Thymus (tissue), 14 donors: Measurements from ENCODE around the gene HPX. TPM values are rescaled to one million over a fixed set of nuclear protein-coding genes. Genes with fewer than 3 reads are reported as not detected.
A peak's percentile ranks its signal among the peaks of the same experiment; 100 is the strongest.

Experiments used
- DNase-seq, 9 donors: peaks; one replicate each; pipeline ENCODE4 v3.0.0-alpha.2; 2013; ENCODE audit warnings: low spot score in 9 of 9, low read depth in 6 of 9, missing footprints in 1 of 9
- H3K27ac ChIP-seq, 2 donors: one replicate each; pipeline ENCODE4 v1.5.1; 2013; ENCODE audit warnings: control low read depth in 1 of 2, low read depth in 1 of 2, low read length in 1 of 2, mild to moderate bottlenecking in 1 of 2, moderate library complexity in 1 of 2
- H3K27me3 ChIP-seq, 2 donors: one replicate each; pipeline ENCODE4 v1.5.1; 2013; ENCODE audit warnings: low read length in 1 of 2; ENCODE audit not compliant: control insufficient read depth in 2 of 2, insufficient read depth in 1 of 2
- H3K36me3 ChIP-seq, 2 donors: one replicate each; pipeline ENCODE4 v1.5.1; 2013; ENCODE audit warnings: low read length in 1 of 2, mild to moderate bottlenecking in 1 of 2, moderate library complexity in 1 of 2; ENCODE audit not compliant: control insufficient read depth in 2 of 2, insufficient read depth in 2 of 2
- H3K4me1 ChIP-seq, 2 donors: one replicate each; pipeline ENCODE4 v1.5.1; 2013; ENCODE audit warnings: low read length in 2 of 2; ENCODE audit not compliant: control insufficient read depth in 2 of 2, insufficient read depth in 2 of 2
- H3K4me3 ChIP-seq, 2 donors: one replicate each; pipeline ENCODE4 v1.5.1; 2013; ENCODE audit warnings: low read length in 2 of 2, control low read depth in 1 of 2, mild to moderate bottlenecking in 1 of 2
- H3K9me3 ChIP-seq, 2 donors: one replicate each; pipeline ENCODE4 v1.5.1; 2013; ENCODE audit warnings: low read length in 1 of 2, mild to moderate bottlenecking in 1 of 2; ENCODE audit not compliant: control insufficient read depth in 2 of 2, insufficient read depth in 1 of 2
- WGBS: extraction: QIAGEN DNeasy Blood & Tissue Kit; methylation state at CpG from one replicate; pipeline ENCODE4 v1.1.7; 2013; 5-methylcytosine and 5-hydroxymethylcytosine counted together
- long read RNA-seq, 10 donors: transcript quantifications; one replicate each; lab custom pipeline, GENCODE V29; 2026
- polyA plus RNA-seq: library from polyadenylated mRNA; stranded (reverse); fragments of 200-250 nt; gene quantifications from one replicate; pipeline ENCODE4 v1.2.3, GENCODE V29; 2013
- total RNA-seq: library from RNA; stranded (reverse); fragments of 120-200 nt; gene quantifications from one replicate; pipeline ENCODE4 v1.2.4, GENCODE V29; 2013
- donor health status: healthy.

HPX gene, protein sequence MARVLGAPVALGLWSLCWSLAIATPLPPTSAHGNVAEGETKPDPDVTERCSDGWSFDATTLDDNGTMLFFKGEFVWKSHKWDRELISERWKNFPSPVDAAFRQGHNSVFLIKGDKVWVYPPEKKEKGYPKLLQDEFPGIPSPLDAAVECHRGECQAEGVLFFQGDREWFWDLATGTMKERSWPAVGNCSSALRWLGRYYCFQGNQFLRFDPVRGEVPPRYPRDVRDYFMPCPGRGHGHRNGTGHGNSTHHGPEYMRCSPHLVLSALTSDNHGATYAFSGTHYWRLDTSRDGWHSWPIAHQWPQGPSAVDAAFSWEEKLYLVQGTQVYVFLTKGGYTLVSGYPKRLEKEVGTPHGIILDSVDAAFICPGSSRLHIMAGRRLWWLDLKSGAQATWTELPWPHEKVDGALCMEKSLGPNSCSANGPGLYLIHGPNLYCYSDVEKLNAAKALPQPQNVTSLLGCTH
- total RNA-seq (0.38 TPM), polyA plus RNA-seq (1.9 TPM)
- long read RNA-seq, donor 1: 0 reads
- long read RNA-seq, donor 2: 0 reads
- long read RNA-seq, donor 3: 0 reads
- long read RNA-seq, donor 4: 0 reads
- long read RNA-seq, donor 5: 0 reads
- long read RNA-seq, donor 6: 0 reads
- long read RNA-seq, donor 7: 0 reads
- long read RNA-seq, donor 8: 0 reads
- long read RNA-seq, donor 9: 0 reads
- long read RNA-seq, donor 10: 0 reads

DNA sequence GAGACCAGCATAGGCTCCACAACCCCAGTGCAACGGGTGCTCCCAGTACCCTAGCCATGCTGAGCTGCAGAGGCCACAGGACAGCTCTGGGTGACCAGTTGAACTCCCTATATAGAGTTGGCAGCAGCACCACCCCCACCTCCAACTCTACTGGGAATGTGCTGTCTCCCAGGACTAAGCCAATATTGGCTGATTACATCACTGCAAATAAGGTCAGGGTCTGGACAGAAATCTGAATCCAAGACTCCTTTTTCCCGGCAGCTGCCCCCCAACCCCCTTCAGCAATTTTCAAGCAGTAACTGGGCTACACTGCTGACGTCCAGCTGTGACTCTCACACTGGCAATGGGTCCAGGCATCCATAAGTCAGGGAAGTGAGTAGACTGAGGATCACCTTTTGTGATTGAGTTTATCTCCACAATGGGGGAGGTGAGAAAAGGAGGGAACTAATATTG is at the start of gene HPX:
HPX (minus strand) TSS at position 82 of the 453 bp plus-strand sequence; CDS start at position 58, 24 bp downstream.
- 97% methylated on average over 3 of the region's 3 CpGs for WGBS
- no peak for DNase-seq
- H3K4me1 ChIP-seq: peaks cover 14 to 31% of the 10 kb centered on the region in 2 donors
- H3K27me3 ChIP-seq: no peaks in the 10 kb centered on the region
- no peak within 1 kb of the TSS for H3K4me3 ChIP-seq
- no peak within 1 kb of the TSS for H3K27ac ChIP-seq
- H3K36me3 ChIP-seq: no peaks in the 10 kb centered on the region
- no peaks in the 10 kb centered on the region for H3K9me3 ChIP-seq

DNA sequence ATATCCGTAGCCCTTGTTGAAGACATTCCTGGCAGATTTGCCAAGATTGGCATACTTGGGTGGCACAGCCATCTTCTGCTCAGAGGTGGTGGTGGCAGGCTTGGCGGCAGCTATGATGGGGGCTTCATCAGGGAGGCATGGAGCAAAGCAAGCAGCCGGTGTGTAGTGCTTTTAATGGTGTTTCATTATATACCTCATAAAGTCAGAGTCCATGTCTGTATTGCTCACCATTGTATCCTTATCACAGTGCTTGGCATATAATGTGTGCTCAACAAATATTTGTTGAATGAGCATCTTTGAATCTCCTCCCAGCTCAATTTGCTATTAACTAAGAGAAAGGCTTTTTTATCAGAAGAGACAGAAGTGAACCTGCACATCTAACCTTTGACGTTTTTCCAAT is 48.5 kb upstream of the HPX start:
- peaks cover 14 to 37% of the 10 kb centered on the region in 2 donors for H3K36me3 ChIP-seq
- no peaks in the 10 kb centered on the region for H3K9me3 ChIP-seq
- 98% methylated on average over 4 of the region's 4 CpGs for WGBS
- no peaks in the 10 kb centered on the region for H3K27me3 ChIP-seq
- DNase-seq: no peak
- H3K4me3 ChIP-seq: no peak overlapping the region
- H3K4me1 ChIP-seq: no peaks in the 10 kb centered on the region
- H3K27ac ChIP-seq: no peak overlapping the region

DNA sequence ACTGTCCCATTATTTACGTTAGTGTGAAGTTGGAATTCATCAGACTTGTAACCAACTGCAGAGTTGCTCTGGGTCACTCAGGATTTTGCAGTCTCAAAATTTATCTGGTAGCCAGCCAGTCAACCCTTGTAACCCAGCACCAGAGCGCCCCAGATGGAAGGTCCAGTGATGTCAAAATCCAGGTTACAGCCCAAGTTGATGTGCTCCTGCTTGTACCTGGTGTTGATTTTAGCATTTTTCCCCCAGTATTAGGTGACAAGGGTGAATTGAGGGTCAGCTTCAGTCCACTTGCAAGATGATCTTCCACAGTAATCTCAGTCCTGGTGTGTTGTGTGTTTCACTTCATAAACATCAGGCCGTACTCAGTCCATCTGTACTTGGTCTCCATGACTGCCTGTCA is 48.0 kb upstream of the HPX start:
- no peak overlapping the region for H3K4me3 ChIP-seq
- no peaks in the 10 kb centered on the region for H3K27me3 ChIP-seq
- no peak for DNase-seq
- no peaks in the 10 kb centered on the region for H3K4me1 ChIP-seq
- H3K9me3 ChIP-seq: no peaks in the 10 kb centered on the region
- WGBS: 98% methylated on average over 3 of the region's 3 CpGs
- peaks cover 14 to 38% of the 10 kb centered on the region in 2 donors for H3K36me3 ChIP-seq
- H3K27ac ChIP-seq: no peak overlapping the region

DNA sequence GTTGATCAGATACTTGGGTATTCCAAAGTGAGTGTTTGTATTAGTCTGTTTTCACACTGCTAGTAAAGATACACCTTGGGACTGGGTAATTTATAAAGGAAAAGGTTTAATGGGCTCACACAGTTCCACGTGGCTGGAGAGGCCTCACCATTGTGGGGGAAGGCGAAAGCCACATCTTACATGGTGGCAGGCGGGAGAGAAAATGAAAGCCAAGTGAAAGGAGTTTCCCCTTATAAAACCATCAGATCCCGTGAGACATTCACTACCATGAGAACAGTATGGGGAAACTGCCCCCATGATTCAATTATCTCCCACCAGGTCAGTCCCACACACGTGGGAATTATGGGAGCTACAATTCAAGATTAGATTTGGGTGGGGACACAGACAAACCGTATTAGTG is 47.6 kb upstream of the HPX start:
- Histone ChIP-seq H3K4me3 (no peak overlapping the region), H3K27ac (no peak overlapping the region), H3K9me3 (no peaks in the 10 kb centered on the region), H3K36me3 (peaks cover 14 to 42% of the 10 kb centered on the region in 2 donors), H3K4me1 (no peaks in the 10 kb centered on the region), H3K27me3 (no peaks in the 10 kb centered on the region)
- 97% methylated on average over 6 of the region's 6 CpGs for WGBS
- no peak for DNase-seq

DNA sequence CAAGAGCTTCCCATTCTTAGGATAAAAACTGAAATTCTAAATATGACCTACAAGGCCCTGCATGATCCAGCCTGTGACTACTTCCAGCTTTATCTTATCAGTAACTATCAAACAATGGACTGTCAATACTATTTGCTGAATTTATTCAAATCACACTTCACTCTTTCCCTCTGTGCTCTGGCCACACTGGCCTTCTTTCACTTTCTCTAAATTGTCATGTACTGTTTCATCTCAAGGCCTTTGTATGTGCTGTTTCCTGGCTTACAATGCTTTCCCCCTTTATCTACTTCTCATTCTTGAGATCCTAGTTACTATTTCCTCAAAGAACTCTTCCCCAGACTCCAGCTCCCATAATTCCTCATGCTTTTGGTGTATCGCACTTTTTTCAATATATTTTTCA is 46.2 kb upstream of the HPX start:
- peaks cover 4 to 8% of the 10 kb centered on the region in 2 donors for H3K4me1 ChIP-seq
- H3K9me3 ChIP-seq: no peaks in the 10 kb centered on the region
- 97% methylated on average over 1 of the region's 1 CpG for WGBS
- no peak overlapping the region for H3K4me3 ChIP-seq
- no peaks in the 10 kb centered on the region for H3K27me3 ChIP-seq
- DNase-seq: no peak
- H3K27ac ChIP-seq: no peak overlapping the region
- peaks cover 16 to 51% of the 10 kb centered on the region in 2 donors for H3K36me3 ChIP-seq

DNA sequence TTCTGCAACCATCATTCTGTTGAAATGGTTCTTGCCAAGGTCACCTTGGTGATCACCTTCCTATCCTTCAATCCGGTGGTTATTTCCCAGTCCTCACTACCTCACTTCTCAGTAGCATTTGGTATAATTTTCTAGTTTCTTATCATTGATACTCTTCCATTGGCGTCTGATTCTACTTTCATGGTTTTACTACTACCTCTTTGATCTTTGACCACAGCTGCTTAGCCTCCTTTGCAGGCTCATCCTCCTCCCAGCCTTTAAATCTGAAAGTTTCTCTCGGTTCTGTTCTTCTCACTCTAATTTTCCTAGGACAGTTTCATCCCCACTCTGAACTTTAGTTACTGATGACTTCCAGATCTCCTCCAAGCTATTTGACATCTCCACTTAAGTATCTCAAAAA is 45.5 kb upstream of the HPX start:
- no peak overlapping the region for H3K27ac ChIP-seq

DNA sequence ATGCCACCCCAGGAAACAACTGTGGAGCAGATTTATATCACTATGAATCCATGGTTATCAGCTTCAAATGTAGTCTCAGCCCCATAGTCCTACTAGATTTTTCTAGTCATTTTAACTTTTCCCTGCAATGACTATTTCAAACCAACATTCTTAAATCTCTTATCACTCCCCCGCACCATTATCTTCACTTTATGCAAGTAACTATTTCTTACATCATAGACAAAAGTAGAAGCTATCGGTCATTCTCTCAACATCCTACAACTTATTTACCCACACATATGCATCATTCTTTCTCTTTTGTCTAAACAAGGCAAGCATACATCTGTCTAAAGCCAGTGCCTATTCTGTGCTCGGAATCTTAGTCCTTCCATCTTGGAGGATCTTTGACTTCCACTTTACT is 44.9 kb upstream of the HPX start:
- DNase-seq: no peak

More for the DNA sequence above, 45.5 kb upstream of the HPX start:
- peaks cover 6 to 10% of the 10 kb centered on the region in 2 donors for H3K4me1 ChIP-seq
- H3K9me3 ChIP-seq: no peaks in the 10 kb centered on the region
- WGBS: 95% methylated on average over 3 of the region's 3 CpGs
- peaks cover 16 to 45% of the 10 kb centered on the region in 2 donors for H3K36me3 ChIP-seq
- H3K27me3 ChIP-seq: no peaks in the 10 kb centered on the region
- H3K4me3 ChIP-seq: no peak overlapping the region
- DNase-seq: no peak

DNA sequence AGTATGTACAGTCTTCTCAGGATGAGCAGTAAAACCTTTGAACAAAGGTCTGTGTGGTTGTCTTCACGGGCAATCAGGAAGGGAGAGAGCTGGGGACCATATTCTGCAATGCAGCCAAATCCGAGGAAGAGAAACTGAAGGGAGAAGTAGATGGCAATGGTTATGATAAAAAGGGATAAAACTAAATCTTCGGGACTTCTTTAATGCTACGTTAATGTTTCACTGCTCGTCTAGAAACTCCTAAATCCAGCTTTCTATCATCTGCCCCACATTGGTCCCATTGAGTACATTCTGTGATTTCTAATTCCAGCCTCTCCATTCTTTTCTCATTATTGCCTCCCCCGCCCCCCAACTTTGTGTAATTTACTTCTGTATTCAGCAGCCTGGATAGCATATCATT is 42.2 kb upstream of the HPX start:
- Histone ChIP-seq H3K27ac (no peak overlapping the region), H3K27me3 (no peaks in the 10 kb centered on the region), H3K36me3 (peaks cover 17 to 54% of the 10 kb centered on the region in 2 donors), H3K4me3 (no peak overlapping the region), H3K9me3 (no peaks in the 10 kb centered on the region), H3K4me1 (peaks cover 17 to 19% of the 10 kb centered on the region in 2 donors)
- WGBS: over 99% methylated on average over 6 of the region's 6 CpGs
- DNase-seq: no peak

More for the DNA sequence above, 44.9 kb upstream of the HPX start:
- H3K9me3 ChIP-seq: no peaks in the 10 kb centered on the region
- no peak overlapping the region for H3K27ac ChIP-seq
- peaks cover 8 to 13% of the 10 kb centered on the region in 2 donors for H3K4me1 ChIP-seq
- H3K36me3 ChIP-seq: peaks cover 16 to 45% of the 10 kb centered on the region in 2 donors
- H3K4me3 ChIP-seq: no peak overlapping the region
- over 99% methylated on average over 3 of the region's 3 CpGs for WGBS
- no peaks in the 10 kb centered on the region for H3K27me3 ChIP-seq

DNA sequence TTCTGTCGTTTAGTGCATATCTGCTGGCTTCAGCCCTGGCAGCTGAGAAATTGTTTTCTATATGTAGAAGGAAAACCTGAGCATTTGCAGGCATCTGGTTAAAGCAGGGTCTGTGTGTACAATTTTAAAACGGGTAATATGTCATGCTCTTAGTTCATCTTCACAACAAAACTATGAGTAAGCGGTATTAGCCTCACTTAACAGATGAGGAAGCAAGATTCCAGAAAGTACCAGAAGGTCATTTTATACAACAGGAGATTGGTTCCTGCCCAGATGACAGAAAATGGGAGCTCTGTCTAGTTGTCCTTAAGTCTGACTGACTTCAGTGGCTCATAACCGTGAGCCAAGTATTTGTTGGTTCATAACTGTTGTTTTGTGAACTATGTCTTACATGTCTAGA is 41.7 kb upstream of the HPX start:
- no peaks in the 10 kb centered on the region for H3K27me3 ChIP-seq
- peaks cover 23 to 57% of the 10 kb centered on the region in 2 donors for H3K36me3 ChIP-seq
- no peaks in the 10 kb centered on the region for H3K9me3 ChIP-seq
- H3K27ac ChIP-seq: peak overlapping the region in 1 of 2 donors; percentile 82
- no peak for DNase-seq
- WGBS: 93% methylated on average over 4 of the region's 4 CpGs
- peak overlapping the region; percentile 75 to 80 for H3K4me3 ChIP-seq
- H3K4me1 ChIP-seq: peaks cover 17 to 19% of the 10 kb centered on the region in 2 donors
